GM19467 (cell line): ENCODE data around the gene MGLL.

Source experiments
- ATAC-seq: cut with Tn5 transposase; IDR thresholded peaks from one replicate; pipeline ENCODE4 v1.9.1; 2021; ENCODE audit warnings: mild to moderate bottlenecking, moderate library complexity; ENCODE audit not compliant: unreplicated experiment

Gene MGLL

DNA sequence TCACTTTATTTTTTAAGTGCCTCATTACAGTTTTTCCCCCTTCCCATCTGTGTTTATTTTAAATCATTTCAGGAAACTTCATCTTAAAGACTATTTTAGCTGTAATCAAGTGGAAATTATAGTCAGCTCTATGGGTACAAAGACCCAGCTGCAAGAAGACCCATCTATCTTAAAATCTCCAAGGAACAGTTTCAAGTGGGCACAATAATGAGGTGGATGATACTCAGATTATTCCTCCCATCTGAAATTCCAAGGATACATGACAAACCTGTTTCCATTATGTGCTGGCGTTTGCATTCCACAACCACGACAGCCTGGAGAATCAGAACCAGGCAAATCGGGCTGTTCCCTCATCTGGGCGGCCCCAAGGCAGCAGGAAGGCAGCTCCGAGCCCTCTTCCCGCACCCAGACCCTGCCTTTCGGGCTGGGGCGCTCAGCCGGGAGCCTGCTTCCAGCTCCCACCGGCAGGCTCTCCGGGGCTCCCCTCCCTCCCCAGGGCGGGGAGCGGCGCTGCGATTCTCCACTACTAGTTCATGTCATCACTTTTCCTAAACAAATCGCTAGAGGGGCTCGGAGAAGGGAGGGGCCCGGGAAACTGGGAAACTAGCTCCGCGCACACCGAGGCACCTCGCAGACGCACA is at the start of gene MGLL:
MGLL (minus strand) TSS at position 475 of the 641 bp plus-strand sequence; CDS start at position 278, 197 bp downstream.
- ATAC-seq, result no peak

- ATAC-seq, result no peak
These were observed 47.8 kb upstream of the MGLL start for GRCh38 chr3:127870156-127870555.

DNA sequence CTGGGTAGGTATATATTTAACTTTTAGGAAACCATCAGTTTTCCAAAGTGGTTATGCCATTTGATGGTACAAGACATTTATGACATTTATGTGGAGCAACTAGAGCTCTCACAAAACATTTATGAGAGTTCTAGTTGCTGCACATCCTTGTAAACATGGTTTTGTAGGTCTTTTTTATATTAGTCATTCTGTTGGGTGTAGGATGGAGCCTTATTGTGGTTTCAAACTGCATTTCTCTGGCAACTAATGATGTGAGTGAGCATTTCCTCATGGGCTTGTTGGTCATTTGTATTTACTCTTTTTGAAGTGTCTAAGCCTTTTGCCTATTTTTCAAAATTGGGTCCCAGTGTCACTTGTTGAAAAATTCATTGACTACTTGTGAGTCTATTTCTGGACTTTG is 45.7 kb upstream of the MGLL start:
- ATAC-seq, result no peak

DNA sequence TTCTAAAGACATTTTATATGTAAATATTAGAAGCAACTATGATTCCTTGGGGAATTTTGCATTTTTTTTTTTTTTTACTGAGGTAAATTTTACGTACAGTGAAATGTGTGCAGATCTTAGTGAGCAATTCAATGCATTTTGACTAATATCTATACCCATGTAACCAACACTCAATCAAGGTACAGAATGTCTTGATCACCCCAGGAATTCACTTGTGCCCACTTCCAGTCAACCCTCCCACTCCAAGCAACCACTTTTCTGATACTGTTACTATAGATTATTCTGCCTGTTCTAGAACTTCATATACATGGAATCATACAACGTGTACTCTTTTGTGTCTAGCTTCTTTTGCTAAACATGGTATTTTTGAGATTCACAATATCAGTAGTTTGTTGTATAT is 45.1 kb upstream of the MGLL start:
- no peak for ATAC-seq

- ATAC-seq, result no peak
These were observed 43.6 kb upstream of the MGLL start for GRCh38 chr3:127865941-127866340.

GRCh38 chr3:127860211-127860696 is 37.9 kb upstream of the MGLL start:
- ATAC-seq, result no peak

DNA sequence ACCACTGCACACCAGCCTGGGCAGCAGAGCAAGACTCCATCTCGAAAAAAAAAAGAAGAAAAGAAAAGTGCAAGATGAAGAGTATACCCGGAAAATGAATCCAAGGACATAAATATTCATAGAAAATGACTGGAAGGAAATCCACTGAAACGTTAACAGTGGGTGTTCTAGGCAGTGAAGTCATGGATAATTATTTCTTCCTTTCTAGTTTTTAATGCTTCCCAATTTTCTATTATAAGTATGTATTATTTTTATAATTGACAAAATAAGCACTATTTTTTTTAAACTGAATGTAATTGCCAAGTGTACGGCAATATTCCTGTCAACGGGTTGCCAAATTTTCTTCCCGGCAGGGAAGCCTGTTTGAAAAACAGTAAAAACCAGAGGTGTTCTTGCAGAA is 37.4 kb upstream of the MGLL start:
- ATAC-seq, result no peak

DNA sequence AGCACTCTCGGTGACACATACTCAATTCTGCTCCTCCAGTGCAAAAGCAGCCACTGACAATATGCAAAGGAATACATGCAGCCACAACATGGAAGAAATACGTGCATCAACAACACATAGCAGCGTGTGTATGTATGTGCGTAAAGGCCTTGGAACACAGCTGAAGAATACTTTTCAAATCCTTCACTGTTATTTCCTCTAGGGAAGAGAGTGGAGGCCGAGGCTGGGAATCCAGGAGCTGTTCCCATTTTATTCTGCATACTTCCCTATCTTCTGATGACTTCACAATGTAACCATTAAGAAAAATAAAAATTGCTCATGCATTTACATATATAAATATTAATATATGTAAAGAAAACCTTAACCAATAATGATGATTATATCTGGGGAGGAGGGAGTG is 36.6 kb upstream of the MGLL start:
- no peak for ATAC-seq

DNA sequence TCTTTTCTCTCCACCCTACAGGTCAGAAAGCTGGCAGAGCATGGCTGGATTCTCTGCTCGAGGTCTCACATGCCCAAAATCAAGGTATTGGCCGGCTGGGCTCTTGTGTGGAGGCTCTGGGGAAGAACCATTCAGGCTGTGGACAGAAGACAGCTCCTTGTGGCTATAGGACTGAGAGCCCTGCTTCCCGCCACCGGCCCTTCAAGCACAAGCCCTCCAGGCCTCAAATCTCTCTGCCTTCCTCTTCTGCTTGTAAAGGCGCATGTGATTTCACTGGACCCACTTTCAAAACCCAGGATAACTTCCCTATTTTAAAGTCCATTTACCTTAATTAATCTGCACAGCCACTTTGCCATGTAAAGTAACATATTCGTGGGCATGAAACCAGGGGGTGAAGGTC is 36.2 kb upstream of the MGLL start:
- no peak for ATAC-seq

GRCh38 chr3:127857333-127857732 is 35.0 kb upstream of the MGLL start:
- ATAC-seq, result no peak

DNA sequence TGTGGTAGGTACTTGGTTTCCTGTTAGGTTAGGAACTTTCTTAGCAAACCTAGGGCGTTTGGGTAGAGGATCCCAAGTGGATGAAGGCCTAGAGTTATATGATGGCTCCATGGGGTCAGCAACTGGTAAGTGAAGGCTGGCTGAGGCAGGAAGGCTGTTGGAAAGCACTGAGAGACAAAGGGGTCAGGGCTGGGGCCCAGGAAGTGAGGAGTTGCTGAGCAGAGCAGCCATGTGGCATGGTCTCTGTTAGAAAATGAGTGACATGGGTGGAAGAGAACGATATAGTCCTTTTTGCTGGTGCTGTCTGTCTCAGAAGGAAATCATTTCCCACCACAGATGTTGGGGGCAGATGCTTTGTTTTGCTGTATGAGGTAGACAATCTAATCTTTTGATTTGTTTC is 34.5 kb upstream of the MGLL start:
- no peak for ATAC-seq

DNA sequence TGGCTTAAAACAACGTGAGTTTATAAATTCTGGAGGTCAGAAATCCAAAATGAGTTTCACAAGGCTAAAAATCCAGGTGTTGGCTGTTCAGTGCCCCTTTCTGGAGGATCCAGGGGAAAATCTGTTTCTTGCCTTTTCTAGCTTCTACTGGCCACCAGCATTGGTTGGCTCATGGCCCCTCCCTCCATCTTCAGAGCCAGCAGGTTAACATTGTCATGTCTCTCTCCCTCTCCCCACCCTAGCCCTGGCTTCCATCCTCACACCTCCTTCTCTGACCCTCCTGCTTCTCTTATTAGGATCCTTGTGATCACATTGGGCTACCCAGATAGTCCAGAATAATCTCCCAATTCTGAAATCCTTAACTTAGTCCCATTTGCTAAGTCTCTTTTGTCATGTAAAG is 32.9 kb upstream of the MGLL start:
- no peak for ATAC-seq

DNA sequence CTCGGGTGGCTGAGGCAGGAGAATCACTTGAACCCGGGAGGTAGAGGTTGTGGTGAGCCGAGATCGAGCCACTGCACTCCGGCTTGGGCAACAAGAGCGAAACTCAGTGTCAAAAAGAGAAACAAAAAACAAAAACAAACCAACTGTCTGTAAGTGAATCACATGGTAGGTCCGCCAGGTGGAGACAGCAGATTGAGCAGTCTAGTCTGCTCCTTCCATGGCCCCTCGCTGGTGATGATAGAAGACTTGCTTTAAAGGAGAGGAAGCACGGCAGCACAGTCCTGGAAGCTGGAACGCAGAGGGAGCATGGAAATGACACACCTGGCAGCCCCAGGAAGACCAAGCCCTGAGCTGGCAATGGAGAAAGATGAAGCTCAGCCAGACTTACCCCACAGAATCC is 31.4 kb upstream of the MGLL start:
- ATAC-seq, result no peak

GRCh38 chr3:127851899-127852298 is 29.6 kb upstream of the MGLL start:
- no peak for ATAC-seq

GRCh38 chr3:127849368-127849767 is 27.1 kb upstream of the MGLL start:
- no peak for ATAC-seq

DNA sequence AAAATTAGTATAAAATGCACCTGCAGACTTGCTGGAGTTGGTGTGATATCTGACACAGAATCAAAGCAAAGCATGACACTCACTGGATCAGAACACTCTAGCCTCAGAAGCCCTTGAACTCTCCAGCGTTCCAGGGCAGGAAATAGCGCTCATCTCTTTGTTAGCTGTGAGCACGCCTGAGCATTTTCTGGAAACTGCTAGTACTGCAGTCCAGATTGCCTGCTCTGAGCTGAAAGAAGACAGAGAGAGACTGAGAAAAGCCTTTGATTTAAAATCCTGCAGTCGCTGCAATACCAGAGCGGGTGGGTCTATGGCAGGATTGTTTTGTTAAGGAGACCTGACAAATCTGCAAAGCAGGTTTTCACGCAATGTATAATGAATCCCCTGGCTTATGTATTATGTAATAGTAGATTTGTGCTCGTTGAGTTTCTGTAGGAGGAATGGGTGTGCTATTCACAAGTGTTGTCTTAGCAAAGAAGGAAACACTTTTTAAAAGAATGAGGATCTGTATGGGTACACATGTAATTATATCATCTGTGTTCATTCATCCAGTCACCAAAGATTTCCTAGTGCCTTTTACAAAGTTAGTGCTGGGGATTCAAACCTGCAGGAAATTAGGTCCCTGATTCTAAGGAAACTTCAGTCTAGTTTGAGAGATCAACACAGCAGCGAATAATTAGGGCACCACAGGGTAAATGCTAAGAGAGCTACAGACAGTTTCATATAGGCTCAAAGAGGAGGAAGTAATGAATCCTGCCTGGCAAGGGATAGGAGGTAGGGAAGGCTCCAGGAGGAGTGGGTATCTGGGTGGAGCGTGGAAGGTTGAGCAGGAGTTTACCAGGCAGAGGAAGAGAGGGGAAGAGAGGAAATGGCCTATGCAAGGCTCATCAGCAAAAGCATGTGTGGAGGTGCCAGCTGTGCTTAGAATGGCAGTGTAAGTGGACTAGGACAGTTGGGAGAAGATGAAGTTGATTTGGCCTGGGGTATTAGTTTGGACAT is 26.1 kb upstream of the MGLL start:
- no peak for ATAC-seq

GRCh38 chr3:127847236-127847720 is 25.0 kb upstream of the MGLL start:
- ATAC-seq, result no peak

DNA sequence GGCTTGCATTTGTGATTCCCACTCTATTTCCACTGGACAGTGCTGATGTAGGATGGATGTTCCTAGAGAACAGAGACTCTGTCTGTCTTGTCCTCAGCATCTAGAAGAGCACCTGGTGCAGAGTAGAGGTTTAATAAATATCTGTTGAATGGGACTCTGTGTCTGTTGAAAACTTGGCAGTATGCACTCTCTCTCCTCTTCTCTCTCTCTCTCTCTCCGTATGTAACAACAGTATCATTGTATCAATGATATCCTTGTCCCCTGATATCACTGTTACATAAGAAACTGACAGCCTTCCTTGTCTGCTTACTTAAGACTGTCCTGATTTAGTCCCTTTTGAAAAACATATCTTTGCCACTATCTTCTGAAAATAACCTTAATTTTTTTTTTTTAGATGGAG is 24.3 kb upstream of the MGLL start:
- ATAC-seq, result no peak

GRCh38 chr3:127844326-127844942 is 22.1 kb upstream of the MGLL start:
- no peak for ATAC-seq

GRCh38 chr3:127840671-127841070 is 18.4 kb upstream of the MGLL start:
- no peak for ATAC-seq

DNA sequence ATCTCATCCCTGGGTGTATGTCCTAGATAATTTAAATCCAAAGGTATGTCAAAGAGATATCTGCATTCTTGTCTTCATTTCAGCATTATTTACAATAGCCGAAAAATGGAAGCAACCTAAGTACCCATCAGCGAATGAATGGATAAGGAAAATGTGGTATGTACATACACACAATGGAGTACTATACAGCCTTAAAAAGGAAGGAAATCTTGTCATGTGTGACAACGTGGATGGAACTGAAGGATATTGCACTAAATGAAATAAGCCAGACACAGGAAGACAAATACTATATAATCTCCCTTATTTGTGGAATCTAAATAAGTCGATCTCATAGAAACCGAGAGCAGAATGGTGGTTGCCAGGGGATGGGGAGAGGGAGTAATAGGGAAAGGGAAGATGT is 16.8 kb upstream of the MGLL start:
- no peak for ATAC-seq
